ENCODE results near the gene OR2D2.
A peak's percentile ranks its signal among the peaks of the same experiment; 100 is the strongest.
"Not testable (repeated sequence)": the region's sequence is repeated elsewhere in the genome, so short reads cannot be mapped to it uniquely, and the experiment has no call there.

Gene OR2D2

DNA sequence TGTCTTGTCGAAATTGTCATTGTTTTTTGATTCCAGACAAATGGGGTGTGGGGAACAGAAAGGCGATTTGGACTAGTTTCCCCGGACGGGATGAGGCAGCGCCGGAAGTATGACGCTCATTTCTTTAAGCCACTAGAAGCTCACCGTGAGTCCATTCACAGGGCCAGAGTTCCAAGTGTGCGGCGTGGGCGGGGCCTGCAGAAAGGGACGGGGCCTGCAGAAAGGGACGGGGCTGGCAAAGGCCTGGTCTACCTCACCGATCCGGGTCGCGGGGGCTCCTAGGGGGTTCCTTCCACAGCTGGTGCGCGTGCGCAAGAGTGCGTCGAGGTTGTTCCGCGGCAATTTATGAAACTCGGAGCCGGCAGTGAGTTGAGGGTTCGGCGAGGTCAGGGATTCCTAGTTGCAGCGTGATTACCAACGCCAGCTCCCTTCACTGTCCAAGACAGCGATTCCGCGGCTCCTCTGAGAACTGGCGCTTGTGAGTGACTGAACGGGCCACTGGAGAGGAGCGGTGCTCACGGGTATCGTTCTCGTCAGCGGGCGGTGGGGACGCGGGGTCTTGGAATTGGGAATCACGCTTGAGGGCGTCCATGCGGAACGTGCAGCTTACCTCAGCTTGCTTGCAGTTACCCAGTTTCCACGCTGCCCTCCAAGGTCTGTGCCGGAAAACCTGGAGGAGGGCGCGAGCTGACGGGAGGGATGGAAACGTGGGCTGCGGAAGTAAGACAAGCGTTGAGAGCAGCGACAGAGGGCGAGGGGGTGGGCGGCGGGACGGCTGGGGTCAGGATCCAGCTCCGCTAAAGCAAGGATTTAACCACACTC lies 34.1 kb upstream of the OR2D2 start, which contains the start of gene ZNF215:
Gene ZNF215 (plus strand): TSS at position 219 of the 822 bp plus-strand sequence. CDS start 5,847 bp downstream, outside the sequence.
- DNase-seq (ENCODE audit: low read depth, low spot score), result peak; percentile 28
- Histone ChIP-seq H3K4me1 (ENCODE audit: insufficient read depth, insufficient read length) (no peaks in the 10 kb centered on the region), H3K27me3 (ENCODE audit: insufficient read depth, insufficient read length) (peaks cover 2% of the 10 kb centered on the region), H3K4me3 (ENCODE audit: insufficient read length, low read depth) (peak within 1 kb of the TSS; percentile 89), H3K9ac (ENCODE audit: insufficient read length, low read depth) (peak within 1 kb of the TSS; percentile 94), H3K36me3 (ENCODE audit: insufficient read depth, insufficient read length, low read length) (peaks cover 7% of the 10 kb centered on the region), H3K9me3 (ENCODE audit: insufficient read depth, low read length) (no peaks in the 10 kb centered on the region)
- no peak for TF ChIP-seq YY1 (IDR thresholded peaks at IDR 0.05; ENCODE audit: insufficient read depth, insufficient read length)

DNA sequence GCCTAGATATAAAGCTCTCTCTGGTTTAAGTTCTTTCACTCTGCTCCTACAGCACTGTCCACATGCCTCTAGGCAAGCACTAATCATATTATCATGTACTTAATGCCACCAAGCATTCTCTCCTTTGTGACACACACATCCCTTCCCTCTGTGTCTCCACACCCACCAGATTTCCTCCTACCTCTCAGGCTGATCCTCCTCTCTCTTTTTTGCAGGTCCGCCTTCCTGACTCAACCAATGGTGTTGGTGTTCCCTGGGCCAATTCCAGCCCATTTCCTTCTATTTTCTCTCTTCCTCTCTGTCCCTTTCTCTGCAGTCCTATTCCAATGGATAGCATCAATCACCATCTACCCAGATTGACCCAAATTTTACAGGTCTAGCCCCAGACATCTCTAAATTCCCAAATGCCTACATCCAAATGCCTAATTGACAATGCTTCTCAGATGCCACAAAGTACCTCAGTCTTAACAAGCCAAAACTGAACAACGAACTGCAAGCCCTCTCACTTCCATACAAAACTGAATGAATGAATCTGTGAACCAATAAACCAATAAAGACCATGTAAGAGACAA lies 33.4 kb upstream of the OR2D2 start:
- Histone ChIP-seq H3K9ac (ENCODE audit: insufficient read length, low read depth) (peak overlapping the region; percentile 32), H3K4me1 (ENCODE audit: insufficient read depth, insufficient read length) (no peaks in the 10 kb centered on the region), H3K4me3 (ENCODE audit: insufficient read length, low read depth) (peak overlapping the region; percentile 89), H3K27me3 (ENCODE audit: insufficient read depth, insufficient read length) (peaks cover 2% of the 10 kb centered on the region), H3K36me3 (ENCODE audit: insufficient read depth, insufficient read length, low read length) (peaks cover 7% of the 10 kb centered on the region), H3K9me3 (ENCODE audit: insufficient read depth, low read length) (no peaks in the 10 kb centered on the region)
- TF ChIP-seq SUZ12 (IDR thresholded peaks at IDR 0.05; ENCODE audit: extremely low read depth, insufficient read depth, insufficient read length) (no peak), ZNF274 (IDR thresholded peaks at IDR 0.05; ENCODE audit: low read depth, low read length) (no peak), YY1 (IDR thresholded peaks at IDR 0.05; ENCODE audit: insufficient read depth, insufficient read length) (no peak)
- DNase-seq (ENCODE audit: low read depth, low spot score), result no peak

DNA sequence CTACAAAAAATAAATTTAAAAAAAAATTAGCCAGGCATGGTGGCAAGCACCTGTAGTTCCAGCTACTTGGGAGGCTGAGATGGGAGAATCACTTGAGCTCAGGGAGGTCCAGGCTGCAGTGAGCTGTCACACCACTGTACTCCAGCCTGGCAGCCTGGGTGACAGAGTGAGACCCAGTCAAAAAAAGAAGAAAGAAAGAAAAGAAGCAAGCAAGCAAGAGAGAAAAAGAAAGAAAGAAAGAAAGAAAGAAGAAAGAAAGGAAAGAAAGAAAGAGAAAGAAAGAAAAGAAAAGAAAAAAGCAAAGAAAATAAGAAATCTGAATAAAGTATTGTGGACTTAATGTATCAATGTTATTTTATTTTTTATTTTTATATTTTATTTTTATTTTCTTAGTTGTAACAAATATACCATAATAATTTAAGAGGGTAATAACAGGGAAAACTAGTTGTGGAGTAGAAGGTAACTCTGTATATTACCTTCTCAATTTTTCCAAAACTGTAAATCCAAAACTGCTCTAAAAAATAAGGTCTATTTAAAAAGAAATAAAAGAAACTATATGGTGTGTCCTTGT lies 32.8 kb upstream of the OR2D2 start:
- H3K9ac ChIP-seq (ENCODE audit: insufficient read length, low read depth), result no peak overlapping the region
- peaks cover 2% of the 10 kb centered on the region for H3K27me3 ChIP-seq (ENCODE audit: insufficient read depth, insufficient read length)
- DNase-seq (ENCODE audit: low read depth, low spot score), result no peak
- H3K4me3 ChIP-seq (ENCODE audit: insufficient read length, low read depth), result no peak overlapping the region
- TF ChIP-seq ZNF274 (IDR thresholded peaks at IDR 0.05; ENCODE audit: low read depth, low read length) (no peak), YY1 (IDR thresholded peaks at IDR 0.05; ENCODE audit: insufficient read depth, insufficient read length) (no peak), SUZ12 (IDR thresholded peaks at IDR 0.05; ENCODE audit: extremely low read depth, insufficient read depth, insufficient read length) (no peak)
- H3K4me1 ChIP-seq (ENCODE audit: insufficient read depth, insufficient read length), result no peaks in the 10 kb centered on the region
- peaks cover 7% of the 10 kb centered on the region for H3K36me3 ChIP-seq (ENCODE audit: insufficient read depth, insufficient read length, low read length)
- H3K9me3 ChIP-seq (ENCODE audit: insufficient read depth, low read length), result no peaks in the 10 kb centered on the region

DNA sequence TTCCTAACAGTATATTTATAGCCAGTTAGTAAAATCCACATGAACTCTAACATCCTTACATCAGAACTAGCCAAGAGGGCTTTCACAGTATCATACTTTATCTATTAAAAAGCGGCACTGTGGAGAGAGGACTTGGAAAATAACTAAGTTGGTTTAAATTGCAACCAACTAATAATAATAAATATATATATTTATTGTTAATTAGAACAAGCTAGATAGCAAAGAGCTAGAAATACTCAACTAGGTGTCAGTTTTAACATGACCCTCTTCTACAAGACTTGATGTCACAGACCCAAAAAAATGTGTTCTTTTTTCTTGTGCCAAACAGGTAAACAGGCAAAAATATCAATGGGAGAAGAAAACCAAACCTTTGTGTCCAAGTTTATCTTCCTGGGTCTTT lies 28.4 kb upstream of the OR2D2 start, which contains the start of gene OR2D3:
Gene OR2D3 (plus strand): TSS at position 301 of the 400 bp plus-strand sequence. CDS start 0 bp downstream, at position 301.
- TF ChIP-seq SUZ12 (IDR thresholded peaks at IDR 0.05; ENCODE audit: extremely low read depth, insufficient read depth, insufficient read length), result no peak
- Histone ChIP-seq H3K4me3 (ENCODE audit: insufficient read length, low read depth) (no peak within 1 kb of the TSS), H3K9me3 (ENCODE audit: insufficient read depth, low read length) (no peaks in the 10 kb centered on the region), H3K27me3 (ENCODE audit: insufficient read depth, insufficient read length) (no peaks in the 10 kb centered on the region), H3K4me1 (ENCODE audit: insufficient read depth, insufficient read length) (no peaks in the 10 kb centered on the region), H3K36me3 (ENCODE audit: insufficient read depth, insufficient read length, low read length) (no peaks in the 10 kb centered on the region), H3K9ac (ENCODE audit: insufficient read length, low read depth) (no peak within 1 kb of the TSS)
- DNase-seq (ENCODE audit: low read depth, low spot score), result no peak

DNA sequence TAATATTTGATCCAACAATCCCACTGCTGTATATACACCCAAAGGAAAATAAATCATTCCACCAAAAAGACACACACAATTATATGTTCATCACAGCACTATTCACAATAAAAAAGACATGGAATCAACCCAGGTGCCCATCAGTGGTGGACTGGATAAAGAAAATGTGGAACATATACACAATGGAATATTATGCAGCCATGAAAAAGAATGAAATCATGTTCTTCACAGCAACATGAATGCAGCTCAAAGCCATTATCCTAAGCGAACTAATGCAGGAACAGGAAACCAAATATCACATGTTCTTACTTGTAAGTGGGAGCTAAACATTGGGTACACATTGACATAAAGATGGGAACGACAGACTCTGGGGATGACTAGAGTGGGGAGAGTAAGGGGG lies 27.4 kb upstream of the OR2D2 start:
- DNase-seq (ENCODE audit: low read depth, low spot score), result no peak
- Histone ChIP-seq H3K36me3 (ENCODE audit: insufficient read depth, insufficient read length, low read length) (no peaks in the 10 kb centered on the region), H3K27me3 (ENCODE audit: insufficient read depth, insufficient read length) (no peaks in the 10 kb centered on the region), H3K4me3 (ENCODE audit: insufficient read length, low read depth) (no peak overlapping the region), H3K9ac (ENCODE audit: insufficient read length, low read depth) (no peak overlapping the region), H3K9me3 (ENCODE audit: insufficient read depth, low read length) (no peaks in the 10 kb centered on the region), H3K4me1 (ENCODE audit: insufficient read depth, insufficient read length) (no peaks in the 10 kb centered on the region)
- TF ChIP-seq ZNF274 (IDR thresholded peaks at IDR 0.05; ENCODE audit: low read depth, low read length) (no peak), YY1 (IDR thresholded peaks at IDR 0.05; ENCODE audit: insufficient read depth, insufficient read length) (no peak), SUZ12 (IDR thresholded peaks at IDR 0.05; ENCODE audit: extremely low read depth, insufficient read depth, insufficient read length) (no peak)

DNA sequence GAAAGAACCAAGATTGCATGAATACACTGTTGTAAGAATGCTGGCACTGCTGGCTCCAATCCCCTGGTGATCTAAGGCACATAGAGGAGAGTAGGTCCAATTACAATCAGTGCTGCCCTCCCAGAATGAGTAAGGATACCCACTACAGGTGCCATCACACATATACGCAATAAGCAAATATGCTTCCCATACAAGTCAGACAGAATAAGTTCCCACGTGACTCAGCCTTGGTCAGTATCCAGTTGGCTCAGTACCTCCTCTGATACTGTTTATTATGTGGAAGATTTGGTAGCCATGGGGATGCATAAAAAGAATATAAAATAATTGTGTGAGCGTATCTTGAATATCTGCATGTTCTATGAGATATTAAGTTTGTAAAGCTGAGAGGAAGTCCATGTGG lies 19.6 kb upstream of the OR2D2 start:
- Histone ChIP-seq H3K9ac (ENCODE audit: insufficient read length, low read depth) (no peak overlapping the region), H3K36me3 (ENCODE audit: insufficient read depth, insufficient read length, low read length) (no peaks in the 10 kb centered on the region), H3K4me1 (ENCODE audit: insufficient read depth, insufficient read length) (no peaks in the 10 kb centered on the region), H3K4me3 (ENCODE audit: insufficient read length, low read depth) (no peak overlapping the region), H3K27me3 (ENCODE audit: insufficient read depth, insufficient read length) (no peaks in the 10 kb centered on the region), H3K9me3 (ENCODE audit: insufficient read depth, low read length) (no peaks in the 10 kb centered on the region)
- TF ChIP-seq ZNF274 (IDR thresholded peaks at IDR 0.05; ENCODE audit: low read depth, low read length), result no peak
- no peak for TF ChIP-seq YY1 (IDR thresholded peaks at IDR 0.05; ENCODE audit: insufficient read depth, insufficient read length)
- no peak for TF ChIP-seq SUZ12 (IDR thresholded peaks at IDR 0.05; ENCODE audit: extremely low read depth, insufficient read depth, insufficient read length)
- no peak for DNase-seq (ENCODE audit: low read depth, low spot score)

DNA sequence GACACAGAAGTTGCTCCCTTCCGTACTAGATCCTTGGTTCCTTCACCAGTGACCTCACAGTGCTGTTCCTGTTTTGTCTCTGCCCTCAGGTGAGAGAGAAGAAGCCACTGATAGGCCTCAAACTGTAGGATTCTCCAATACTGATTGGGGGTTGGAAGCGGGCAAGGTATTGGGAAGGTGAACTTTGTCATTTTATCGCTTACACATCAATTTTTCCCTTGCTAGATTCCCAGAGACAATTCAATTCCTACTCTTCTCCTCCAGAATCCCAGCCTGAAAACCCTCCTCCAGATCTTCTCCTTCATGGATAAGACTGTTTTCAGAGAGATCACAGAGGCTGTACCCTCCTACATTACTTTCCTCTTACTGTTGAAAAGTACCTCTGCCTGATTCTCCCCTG lies 19.1 kb upstream of the OR2D2 start:
- Histone ChIP-seq H3K36me3 (ENCODE audit: insufficient read depth, insufficient read length, low read length) (no peaks in the 10 kb centered on the region), H3K9ac (ENCODE audit: insufficient read length, low read depth) (no peak overlapping the region), H3K4me3 (ENCODE audit: insufficient read length, low read depth) (no peak overlapping the region), H3K9me3 (ENCODE audit: insufficient read depth, low read length) (no peaks in the 10 kb centered on the region), H3K4me1 (ENCODE audit: insufficient read depth, insufficient read length) (no peaks in the 10 kb centered on the region), H3K27me3 (ENCODE audit: insufficient read depth, insufficient read length) (no peaks in the 10 kb centered on the region)
- TF ChIP-seq ZNF274 (IDR thresholded peaks at IDR 0.05; ENCODE audit: low read depth, low read length) (no peak), YY1 (IDR thresholded peaks at IDR 0.05; ENCODE audit: insufficient read depth, insufficient read length) (no peak), SUZ12 (IDR thresholded peaks at IDR 0.05; ENCODE audit: extremely low read depth, insufficient read depth, insufficient read length) (no peak)
- DNase-seq (ENCODE audit: low read depth, low spot score), result no peak

DNA sequence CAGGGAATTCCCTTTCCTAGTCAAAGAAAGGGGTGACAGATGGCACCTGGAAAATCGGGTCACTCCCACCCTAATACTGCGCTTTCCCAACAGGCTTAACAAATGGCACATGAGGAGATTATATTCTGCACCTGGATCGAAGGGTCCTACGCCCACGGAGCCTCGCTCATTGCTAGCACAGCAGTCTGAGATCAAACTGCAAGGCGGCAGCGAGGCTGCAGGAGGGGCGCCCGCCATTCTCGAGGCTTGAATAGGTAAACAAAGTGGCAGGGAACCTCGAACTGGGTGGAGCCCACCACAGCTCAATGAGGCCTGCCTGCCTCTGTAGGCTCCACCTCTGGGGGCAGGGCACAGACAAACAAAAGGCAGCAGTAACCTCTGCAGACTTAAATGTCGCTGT lies 12.5 kb upstream of the OR2D2 start:
- H3K9me3 ChIP-seq (ENCODE audit: insufficient read depth, low read length); H3K4me1 ChIP-seq (ENCODE audit: insufficient read depth, insufficient read length); H3K36me3 ChIP-seq (ENCODE audit: insufficient read depth, insufficient read length, low read length); H3K9ac ChIP-seq (ENCODE audit: insufficient read length, low read depth); H3K4me3 ChIP-seq (ENCODE audit: insufficient read length, low read depth); H3K27me3 ChIP-seq (ENCODE audit: insufficient read depth, insufficient read length); DNase-seq (ENCODE audit: low read depth, low spot score): not testable (repeated sequence)

All from NT2/D1 (cell line).